Nucleus accumbens (tissue), 56 donors: ENCODE measurements around the gene SFMBT1.
A peak's percentile ranks its signal among the peaks of the same experiment; 100 is the strongest.
"Not testable (repeated sequence)": the region's sequence is repeated elsewhere in the genome, so short reads cannot be mapped to it uniquely, and the experiment has no call there.

Source experiments
- DNase-seq, 56 donors: peaks; one replicate each; lab custom pipeline; 2025; lab: John Stamatoyannopoulos, UW

The SFMBT1 gene

DNA sequence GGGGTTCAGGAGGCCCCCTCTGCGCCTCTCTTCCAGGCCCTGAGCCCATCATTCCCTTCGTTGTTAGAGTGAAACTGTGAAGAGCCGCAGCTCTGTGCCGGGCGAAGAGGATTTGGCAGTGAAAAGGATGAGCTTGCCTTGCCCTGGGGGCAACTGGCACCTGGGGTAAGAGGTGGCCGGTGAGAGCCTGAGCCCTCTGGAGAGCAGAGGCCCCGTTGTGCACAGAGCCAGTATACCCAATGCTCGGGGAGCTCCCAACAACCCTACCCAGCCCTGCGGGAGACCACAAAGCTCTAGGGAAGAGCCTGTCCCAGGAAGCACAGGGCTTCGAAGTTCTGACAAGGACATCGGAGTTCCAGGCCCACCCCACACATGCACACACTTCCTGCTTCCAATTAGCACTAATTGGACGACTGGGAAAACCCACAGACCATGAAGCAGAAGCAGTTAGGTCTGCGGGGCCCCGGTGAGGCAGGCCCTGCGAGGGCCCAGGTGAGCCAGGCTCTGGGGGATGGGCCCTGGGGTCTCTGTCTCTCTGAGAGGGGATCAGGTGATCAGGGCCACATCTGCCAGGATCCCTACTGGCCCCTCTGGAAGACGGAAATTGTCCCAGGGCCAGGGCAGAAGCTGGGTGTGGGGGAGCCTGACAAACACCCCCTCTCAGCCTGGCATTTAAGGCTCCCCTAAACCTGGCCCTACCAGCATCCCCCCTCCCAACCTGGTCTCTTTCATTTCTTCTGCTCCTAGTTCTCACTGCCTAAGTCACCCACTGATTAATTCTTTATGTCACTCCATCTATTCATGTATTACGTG lies 27.9 kb upstream of the SFMBT1 start:
- DNase-seq, result no peak

DNA sequence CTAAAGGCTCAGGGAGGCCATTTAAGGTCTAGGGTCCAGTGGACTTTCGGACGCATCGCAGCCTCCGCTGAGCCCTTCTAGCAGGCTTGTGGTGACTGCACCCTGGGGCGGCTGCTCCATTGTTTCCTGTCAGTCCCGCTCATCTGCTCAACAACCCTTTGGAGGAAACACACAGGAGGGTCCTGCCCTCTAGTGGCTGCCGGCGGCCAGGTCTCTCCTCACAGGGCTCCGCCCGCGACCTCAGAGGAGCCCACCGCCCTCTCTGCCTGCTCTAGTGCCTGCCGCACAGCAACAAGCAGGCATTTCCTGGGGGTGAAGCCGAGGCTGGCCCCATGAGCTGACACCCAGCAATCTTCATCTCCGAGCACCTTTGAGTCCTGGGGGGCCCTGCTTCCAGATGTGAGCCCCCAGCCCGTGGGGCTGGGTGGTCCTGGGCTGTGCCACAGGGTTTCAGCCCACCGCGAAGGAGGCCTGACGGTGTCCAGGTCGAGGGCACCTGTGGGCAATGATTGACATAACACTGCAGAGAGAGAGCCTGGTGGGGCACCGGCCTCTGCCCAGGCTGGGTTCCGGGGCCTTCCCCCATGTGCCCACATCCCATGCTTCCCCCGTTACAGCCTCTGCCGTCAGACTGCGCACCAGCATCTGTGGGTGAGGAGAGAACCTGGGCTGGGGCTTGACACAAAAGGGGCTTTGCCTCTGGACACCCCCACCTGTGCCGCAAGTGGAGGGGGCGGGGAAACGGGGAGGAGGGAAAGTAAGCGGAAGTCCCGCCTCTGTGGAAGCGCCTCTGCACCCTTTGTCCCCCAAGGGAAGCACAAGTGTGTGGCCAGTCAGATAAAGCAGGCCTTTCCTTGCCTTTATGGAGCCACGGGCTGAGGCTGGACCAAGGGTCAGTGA lies 27.0 kb upstream of the SFMBT1 start:
- DNase-seq, result peak in 50 of 56 donors; percentile 12 to 84 (median 57)

DNA sequence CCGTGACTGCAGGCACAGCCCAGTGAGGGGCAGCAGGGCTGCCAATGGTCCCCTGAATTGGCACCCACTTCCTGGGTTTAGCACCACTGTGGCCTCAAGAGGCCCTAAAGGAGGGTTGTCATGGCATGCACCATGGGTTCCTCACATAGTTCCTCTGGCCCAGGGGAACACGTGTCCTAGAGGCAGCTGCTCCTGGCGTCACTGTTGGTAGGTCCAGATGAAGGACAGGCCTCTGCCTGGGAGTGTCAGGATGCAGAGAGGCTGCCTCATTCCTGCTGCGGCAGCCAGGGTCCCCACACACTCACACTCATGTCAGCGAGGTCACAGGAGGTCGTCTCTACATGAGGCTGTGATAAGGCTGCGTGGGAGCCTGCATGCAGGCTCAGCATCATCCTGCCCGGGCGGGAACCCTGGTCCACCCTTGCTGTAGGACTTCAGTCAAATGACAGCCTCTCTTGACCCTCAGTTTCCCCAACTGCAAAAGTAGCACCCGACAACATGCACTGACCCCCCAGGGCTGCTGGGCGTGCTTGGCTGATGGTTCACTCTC lies 26.1 kb upstream of the SFMBT1 start:
- DNase-seq, result no peak

DNA sequence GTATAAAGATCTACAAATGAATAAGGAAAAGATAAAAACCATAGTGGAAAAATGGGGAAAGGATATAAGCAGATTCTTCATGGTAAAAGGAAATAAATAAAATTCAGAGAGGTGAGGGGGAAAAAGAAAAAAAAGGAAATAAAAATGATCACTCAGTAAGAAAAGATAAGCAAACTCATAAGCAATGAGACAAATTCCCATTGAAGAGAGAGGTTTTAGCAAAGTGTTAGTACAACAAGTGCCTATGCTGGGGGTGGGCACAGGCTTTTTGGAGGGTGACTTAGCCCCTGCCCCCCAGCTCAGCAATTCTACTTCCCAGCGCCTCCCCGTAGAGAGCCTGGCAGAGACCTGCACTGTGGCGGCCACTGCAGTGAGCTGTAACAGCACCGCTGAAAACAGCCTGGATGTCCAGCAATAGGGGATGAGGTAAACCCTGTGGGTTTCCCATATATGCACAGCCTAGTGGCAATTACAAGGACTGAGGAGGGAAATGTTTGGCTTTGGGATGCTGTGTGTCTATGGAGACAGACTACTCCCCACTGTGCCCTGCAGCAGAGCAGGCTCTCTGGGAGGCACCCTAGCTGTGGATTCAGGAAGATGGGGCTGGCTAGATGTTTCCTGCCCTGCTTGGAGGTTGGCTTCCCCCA lies 23.7 kb upstream of the SFMBT1 start:
- no peak for DNase-seq

DNA sequence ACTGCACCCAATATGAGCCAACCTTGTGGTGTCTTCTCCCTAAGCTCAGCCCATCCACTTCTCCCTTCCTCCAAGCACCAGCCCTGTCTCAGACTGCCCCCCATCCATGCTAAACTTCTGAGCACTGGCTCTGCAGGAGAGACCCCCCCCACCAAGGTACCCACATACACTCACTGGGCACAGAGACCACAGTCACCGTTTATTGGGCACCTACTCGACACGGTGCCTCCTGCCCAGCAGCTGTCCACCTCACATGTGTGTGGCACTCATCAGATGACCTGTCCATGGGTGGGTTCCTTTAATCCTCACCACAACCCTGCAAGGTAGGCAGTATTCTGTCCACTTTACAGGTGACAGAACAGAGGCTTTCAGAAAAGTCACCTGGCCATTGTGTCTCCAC lies 22.3 kb upstream of the SFMBT1 start:
- no peak for DNase-seq

- DNase-seq, result no peak
Measured at GRCh38 chr3:53067567-53067966, 21.7 kb upstream of the SFMBT1 start.

- no peak for DNase-seq
Measured at GRCh38 chr3:53065841-53066480, 20.1 kb upstream of the SFMBT1 start.

DNA sequence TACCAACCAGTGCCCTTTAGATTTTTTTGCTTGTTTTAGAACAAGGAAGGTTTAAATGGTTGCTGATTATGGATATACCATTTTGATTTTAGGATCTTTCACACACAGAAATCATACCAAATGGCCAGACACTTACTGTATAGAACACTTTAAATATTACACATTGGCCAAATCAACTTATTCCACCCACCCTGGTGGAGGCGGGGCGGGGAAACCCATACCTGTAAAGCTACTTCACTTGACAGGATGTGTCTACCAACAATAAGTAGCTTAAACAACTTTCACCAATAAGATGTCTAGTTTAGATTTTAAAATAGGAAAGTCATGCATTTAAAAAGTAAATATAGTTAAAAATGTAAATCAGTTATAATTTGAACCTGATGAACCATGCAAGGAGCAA lies 17.0 kb upstream of the SFMBT1 start:
- DNase-seq, result no peak

DNA sequence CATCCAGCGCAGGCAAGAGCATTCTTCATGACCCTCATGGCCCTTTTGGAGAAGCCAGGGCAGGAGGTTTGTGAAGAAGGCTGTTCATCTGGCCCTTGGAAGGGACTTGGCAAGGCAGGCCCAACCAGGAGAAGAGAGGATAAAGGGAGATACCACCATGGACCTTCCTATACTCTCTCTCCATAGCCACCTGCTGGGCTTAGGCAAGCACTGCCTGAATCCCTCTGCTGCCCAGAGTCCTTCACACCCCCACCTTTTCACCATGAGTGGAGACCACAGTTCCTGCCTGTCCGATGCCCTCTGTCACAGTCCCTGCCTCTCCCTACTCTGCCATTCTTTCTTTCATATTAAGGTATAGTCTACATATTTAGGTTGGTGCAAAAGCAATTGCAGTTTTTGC lies 10.6 kb upstream of the SFMBT1 start:
- no peak for DNase-seq

DNA sequence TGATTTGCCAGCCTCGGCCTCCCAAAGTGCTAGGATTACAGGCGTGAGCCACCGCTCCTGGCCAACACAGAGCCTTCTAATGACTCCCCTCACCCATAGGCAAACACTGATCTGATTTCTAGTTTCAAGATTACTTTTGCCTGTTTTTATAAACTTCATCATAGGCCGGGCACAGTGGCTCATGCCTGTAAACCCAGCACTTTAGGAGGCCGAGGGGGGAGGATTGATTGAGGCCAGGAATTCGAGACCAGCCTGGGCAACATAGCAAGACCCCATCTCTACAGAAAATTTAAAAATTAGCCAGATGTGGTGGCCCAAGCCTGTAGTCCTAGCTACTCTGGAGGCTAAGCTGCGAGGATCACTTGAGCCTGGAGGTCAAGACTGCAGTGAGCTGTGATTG lies 8.4 kb upstream of the SFMBT1 start:
- DNase-seq, result not testable (repeated sequence)

- no peak for DNase-seq
Measured at GRCh38 chr3:53051929-53052328, 6.1 kb upstream of the SFMBT1 start.

DNA sequence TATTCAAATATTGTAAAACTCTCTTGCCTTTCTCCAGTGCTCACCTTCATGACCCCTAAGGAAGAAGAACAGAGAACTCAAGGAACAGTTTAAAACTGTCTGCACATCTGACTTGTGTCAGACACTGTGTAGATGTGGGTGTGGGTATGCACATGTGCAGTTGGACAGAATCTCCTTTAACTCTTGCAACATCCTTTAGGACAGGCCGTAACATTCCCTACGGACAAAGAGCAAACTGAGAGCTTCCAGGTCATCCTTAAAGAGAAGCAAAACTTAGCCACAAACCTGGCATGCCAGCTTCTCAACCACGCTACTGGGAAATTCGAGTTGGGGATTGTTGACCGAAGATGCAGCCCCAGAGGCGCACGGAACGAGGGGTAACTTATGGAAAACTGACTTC lies 4.1 kb upstream of the SFMBT1 start:
- no peak for DNase-seq

DNA sequence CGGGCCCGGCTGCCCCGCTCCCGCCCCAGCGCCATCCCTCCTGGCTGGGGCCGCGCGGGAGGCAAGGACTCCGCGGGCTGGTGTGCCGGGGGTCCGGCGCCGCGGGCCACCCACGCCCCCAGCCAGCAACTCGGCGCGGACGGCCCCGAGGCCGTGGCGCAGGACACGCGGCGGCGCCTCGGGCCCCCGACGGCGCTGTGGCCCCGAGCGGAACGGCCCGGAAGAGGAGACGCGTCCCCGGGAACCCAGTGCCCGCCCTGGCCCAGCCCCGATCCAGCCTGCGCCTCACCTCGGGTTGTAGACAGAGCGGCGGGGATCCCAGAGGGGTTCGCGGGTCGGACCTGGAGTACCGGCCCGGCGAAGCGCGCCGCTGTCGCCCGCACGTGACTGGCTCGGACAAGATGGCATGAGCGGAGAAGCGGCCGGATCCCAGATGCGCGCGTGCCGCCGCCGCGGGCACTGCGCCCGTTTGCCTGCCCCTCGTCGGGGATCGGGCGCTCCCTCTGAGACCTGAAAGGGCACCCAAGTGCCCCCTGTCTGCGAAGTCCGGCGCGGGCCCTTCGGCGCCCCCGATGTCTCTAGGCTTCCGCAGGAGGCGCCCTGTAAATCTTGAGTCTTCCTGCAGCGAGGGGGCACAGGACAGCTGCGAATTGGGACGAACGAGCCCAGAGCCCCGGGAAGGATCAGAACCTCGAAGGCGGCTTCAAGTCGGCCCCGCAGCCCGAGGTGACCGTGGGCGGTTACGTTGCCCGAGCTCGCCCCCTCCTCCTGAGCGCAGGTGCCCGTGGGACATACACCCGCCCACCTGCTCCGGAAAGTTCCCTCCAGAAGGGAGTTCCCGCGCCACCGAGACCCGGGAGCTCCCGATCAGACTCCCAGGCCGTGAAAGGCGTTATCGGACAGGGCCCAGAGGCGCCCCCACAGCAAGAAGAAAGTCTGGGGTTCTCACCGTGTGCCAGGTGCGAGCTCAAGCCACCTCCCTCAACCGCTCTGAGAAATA lies 598 bp upstream of the SFMBT1 start:
- DNase-seq, result peak in 41 of 56 donors; percentile 12 to 68 (median 43)

- DNase-seq, result peak in 46 of 56 donors; percentile 7 to 77 (median 46)
Measured at GRCh38 chr3:53044711-53045517, 959 bp downstream of the SFMBT1 start.

GRCh38 chr3:53044371-53044710 lies 1.5 kb downstream of the SFMBT1 start:
- peak in 1 of 56 donors; percentile 22 for DNase-seq

DNA sequence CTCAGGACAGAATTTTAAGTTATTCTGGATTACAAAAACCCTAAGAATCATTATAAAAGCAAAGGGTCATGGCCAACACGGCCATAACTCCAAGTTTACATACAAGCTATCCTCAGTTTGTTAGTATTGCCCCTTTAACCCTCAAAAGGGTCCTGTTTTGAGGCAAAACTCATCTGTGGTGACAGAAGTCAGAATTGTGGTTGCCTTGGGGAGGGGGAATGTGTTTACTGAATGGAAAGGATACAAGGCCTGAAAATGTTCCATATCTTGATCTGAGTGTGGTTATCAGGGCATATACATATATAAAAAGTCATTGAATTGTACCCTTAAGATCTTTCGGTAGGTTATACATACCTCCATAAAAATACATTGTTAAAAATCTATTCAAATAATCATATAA lies 2.1 kb downstream of the SFMBT1 start:
- DNase-seq, result no peak

- no peak for DNase-seq
Measured at GRCh38 chr3:53042651-53043050, 3.2 kb downstream of the SFMBT1 start.

GRCh38 chr3:53040351-53040820 lies 5.5 kb downstream of the SFMBT1 start:
- DNase-seq, result no peak
